Sigmoid colon (tissue), 4 donors: Measurements from ENCODE around the gene SHB.

Experiments
- POLR2A ChIP-seq, 2 donors: fragments of 450-650 bp; IDR thresholded peaks; one replicate each; pipeline ENCODE4 v1.6.1; 2016; ENCODE audit warnings: antibody characterized with exemption in 2 of 2, mild to moderate bottlenecking in 2 of 2, moderate library complexity in 2 of 2
- POLR2AphosphoS5 ChIP-seq, 4 donors: sonication (generic); formaldehyde crosslinking; IDR thresholded peaks; one replicate each; pipeline ENCODE4 v1.6.1; 2017; ENCODE audit warnings: antibody characterized with exemption in 4 of 4
- TF ChIP-seq, protein P1 (sequence below), 4 experiments: fragments of 450-650 bp in 3 of 4; fragments of 200-600 bp in 1 of 4; IDR thresholded peaks; one replicate each; pipeline ENCODE4 v1.5.1; 2016 to 2019; ENCODE audit warnings: antibody characterized with exemption in 4 of 4, mild to moderate bottlenecking in 3 of 4, moderate library complexity in 2 of 4

DNA sequence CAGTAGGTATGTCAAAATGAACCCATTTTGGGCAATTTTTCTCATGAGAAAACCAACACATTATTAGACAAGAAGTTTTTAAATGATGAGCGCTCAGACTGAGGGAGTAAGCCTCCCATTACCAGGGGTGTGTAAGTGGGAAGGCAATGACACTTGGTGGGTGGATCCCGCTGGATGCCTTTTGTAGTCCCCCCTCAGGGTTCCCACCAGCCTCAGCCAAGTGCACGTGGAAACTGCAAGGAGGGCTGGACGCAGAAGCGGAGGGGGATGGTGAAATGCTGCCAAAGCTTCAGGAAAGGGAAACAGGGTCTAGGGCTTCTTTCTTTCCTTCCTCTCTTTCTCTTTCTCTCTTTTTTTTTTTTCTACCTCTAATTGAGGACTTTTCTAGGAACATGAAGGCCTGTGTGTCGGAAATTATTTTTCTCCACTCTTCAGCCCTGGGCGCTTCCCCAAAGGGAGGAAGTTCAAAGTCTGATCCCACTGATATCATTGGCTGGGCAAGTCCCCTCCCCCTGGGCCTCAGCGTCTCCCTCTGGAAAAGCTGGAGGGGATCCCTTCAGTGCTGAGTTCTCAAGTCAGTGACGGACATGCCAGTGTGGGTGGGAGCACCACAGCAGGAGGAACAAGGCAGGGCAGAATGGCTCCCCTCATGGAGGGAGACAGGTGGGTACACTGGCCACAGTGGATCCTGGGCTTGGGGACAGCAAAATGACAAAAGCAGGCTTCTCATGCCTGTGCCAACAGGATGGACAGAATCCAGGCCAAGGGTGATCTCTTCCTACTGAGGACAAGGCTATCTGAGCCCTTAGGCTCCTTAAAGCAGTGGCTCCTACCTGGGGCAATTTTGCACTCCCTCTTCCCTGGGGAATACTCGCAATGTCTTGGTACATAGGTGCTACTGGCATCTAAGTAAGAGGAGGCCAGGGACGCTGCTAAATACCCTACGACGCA lies 141.2 kb downstream of the SHB start:
- TF ChIP-seq POLR2A (IDR thresholded peaks at IDR 0.05), result no peak
- TF ChIP-seq POLR2AphosphoS5 (IDR thresholded peaks at IDR 0.05), result no peak
- TF ChIP-seq, protein P1, sequence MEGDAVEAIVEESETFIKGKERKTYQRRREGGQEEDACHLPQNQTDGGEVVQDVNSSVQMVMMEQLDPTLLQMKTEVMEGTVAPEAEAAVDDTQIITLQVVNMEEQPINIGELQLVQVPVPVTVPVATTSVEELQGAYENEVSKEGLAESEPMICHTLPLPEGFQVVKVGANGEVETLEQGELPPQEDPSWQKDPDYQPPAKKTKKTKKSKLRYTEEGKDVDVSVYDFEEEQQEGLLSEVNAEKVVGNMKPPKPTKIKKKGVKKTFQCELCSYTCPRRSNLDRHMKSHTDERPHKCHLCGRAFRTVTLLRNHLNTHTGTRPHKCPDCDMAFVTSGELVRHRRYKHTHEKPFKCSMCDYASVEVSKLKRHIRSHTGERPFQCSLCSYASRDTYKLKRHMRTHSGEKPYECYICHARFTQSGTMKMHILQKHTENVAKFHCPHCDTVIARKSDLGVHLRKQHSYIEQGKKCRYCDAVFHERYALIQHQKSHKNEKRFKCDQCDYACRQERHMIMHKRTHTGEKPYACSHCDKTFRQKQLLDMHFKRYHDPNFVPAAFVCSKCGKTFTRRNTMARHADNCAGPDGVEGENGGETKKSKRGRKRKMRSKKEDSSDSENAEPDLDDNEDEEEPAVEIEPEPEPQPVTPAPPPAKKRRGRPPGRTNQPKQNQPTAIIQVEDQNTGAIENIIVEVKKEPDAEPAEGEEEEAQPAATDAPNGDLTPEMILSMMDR (IDR thresholded peaks at IDR 0.05), result no peak
